ENCODE measurements around the gene TRIM66.

GRCh38 chr11:8672346-8672745 lies 10.1 kb downstream of the TRIM66 start:
- TF ChIP-seq KLF6 (CRISPR knock-in tag; IDR thresholded peaks at IDR 0.05; ENCODE audit: borderline replicate concordance) = no peak
- TF ChIP-seq ZBTB8A (IDR thresholded peaks at IDR 0.05; ENCODE audit: partially characterized antibody) = no peak
- no peak for TF ChIP-seq FOXK1 (CRISPR knock-in tag; IDR thresholded peaks at IDR 0.05; ENCODE audit: borderline replicate concordance)
- TF ChIP-seq FOXM1 (IDR thresholded peaks at IDR 0.05; ENCODE audit: low read depth) = no peak
- no peak for TF ChIP-seq FOXM1 (CRISPR knock-in tag; IDR thresholded peaks at IDR 0.05; ENCODE audit: low read depth)
- TF ChIP-seq RCOR1 (IDR thresholded peaks at IDR 0.05; ENCODE audit: borderline replicate concordance in 1 of 2, low read depth in 2 of 2, low read length in 2 of 2) = no peak
- TF ChIP-seq CTCF (IDR thresholded peaks at IDR 0.05 in 2 of 3, conservative IDR thresholded peaks at IDR 0.05 in 1 of 3; ENCODE audit: insufficient read depth in 2 of 3, low read depth in 1 of 3, low read length in 3 of 3) = no peak
- no peak for TF ChIP-seq HMBOX1 (IDR thresholded peaks at IDR 0.05)
- no peak for TF ChIP-seq ZNF121 (CRISPR knock-in tag; conservative IDR thresholded peaks at IDR 0.05)
- no peak for TF ChIP-seq POLR2AphosphoS5 (IDR thresholded peaks at IDR 0.05; ENCODE audit: control insufficient read depth, insufficient read depth, low read depth, low read length)

Measured in K562 (cell line).